WTC11 (cell line): ENCODE results near the gene B3GNT9. TPM values are rescaled to one million over a fixed set of nuclear protein-coding genes. Genes with fewer than 3 reads are reported as not detected.

Experiments
- ATAC-seq: fragments of 200-7000 bp; cut with Tn5 transposase; 2 replicates; pipeline ENCODE4 v1.10.0; 2021; ENCODE audit warnings: mild to moderate bottlenecking, moderate library complexity
- CTCF ChIA-PET: fragments of 300-600 bp; sonication (Branson Sonifier 250); formaldehyde crosslinking; loops from one replicate; lab custom pipeline; 2021; ENCODE audit warnings: antibody characterized with exemption; lab: Charles Lee
- POLR2A ChIA-PET: fragments of 350-600 bp; sonication (Branson Sonifier 250); formaldehyde crosslinking; loops from one replicate; lab custom pipeline; 2021; ENCODE audit warnings: antibody characterized with exemption; lab: Charles Lee
- DNase-seq: peaks from one replicate; pipeline ENCODE4 v3.0.0; 2021; ENCODE audit warnings: low spot score
- H3K27ac Mint-ChIP-seq: 2 replicates; pipeline ENCODE4 v1.8.0; 2021; ENCODE audit warnings: mixed read lengths
- H3K27me3 Mint-ChIP-seq: 2 replicates; pipeline ENCODE4 v1.8.0; 2021; ENCODE audit warnings: low read depth, mild to moderate bottlenecking, moderate library complexity, mixed read lengths
- H3K36me3 Mint-ChIP-seq: 2 replicates; pipeline ENCODE4 v1.8.0; 2021; ENCODE audit warnings: mixed read lengths
- H3K4me1 Mint-ChIP-seq: 2 replicates; pipeline ENCODE4 v1.8.0; 2022; ENCODE audit warnings: mixed read lengths
- H3K4me3 Mint-ChIP-seq: 2 replicates; pipeline ENCODE4 v1.8.0; 2021; ENCODE audit warnings: mild to moderate bottlenecking, moderate library complexity, mixed read lengths
- H3K9me3 Mint-ChIP-seq: 2 replicates; pipeline ENCODE4 v1.8.0; 2021; ENCODE audit warnings: mixed read lengths
- ATF1 ChIP-seq: sonication (generic); formaldehyde crosslinking; IDR thresholded peaks from 2 replicates; pipeline ENCODE4 v1.8.1; 2023; ENCODE audit warnings: mild to moderate bottlenecking, moderate library complexity, missing genetic modification reagents
- ATF2 ChIP-seq: sonication (generic); formaldehyde crosslinking; IDR thresholded peaks from 2 replicates; pipeline ENCODE4 v1.8.1; 2022; ENCODE audit warnings: low read depth, missing genetic modification reagents, borderline replicate concordance
- ATF3 ChIP-seq: sonication (generic); formaldehyde crosslinking; conservative IDR thresholded peaks from 2 replicates; pipeline ENCODE4 v1.8.1; 2022; ENCODE audit warnings: mild to moderate bottlenecking, missing genetic modification reagents
- CBFB ChIP-seq: sonication (generic); formaldehyde crosslinking; IDR thresholded peaks from 2 replicates; pipeline ENCODE4 v1.8.1; 2022; ENCODE audit warnings: mild to moderate bottlenecking, low read depth, missing genetic modification reagents
- ELF4 ChIP-seq: sonication (generic); formaldehyde crosslinking; IDR thresholded peaks from 2 replicates; pipeline ENCODE4 v1.8.1; 2022; ENCODE audit warnings: low read depth, mild to moderate bottlenecking, moderate library complexity, missing genetic modification reagents
- EMX1 ChIP-seq: fragments of 250-450 bp; sonication (Bioruptor Pico); IDR thresholded peaks from 2 replicates; pipeline ENCODE4 v1.8.0; 2021; ENCODE audit warnings: mild to moderate bottlenecking
- HMGA2 ChIP-seq: fragments of 250-450 bp; sonication (Bioruptor Pico); IDR thresholded peaks from 2 replicates; pipeline ENCODE4 v1.4.0; 2021; ENCODE audit warnings: mild to moderate bottlenecking, moderate library complexity
- MXD4 ChIP-seq: fragments of 250-450 bp; sonication (Bioruptor Pico); IDR thresholded peaks from 2 replicates; pipeline ENCODE4 v1.8.0; 2021; ENCODE audit warnings: mild to moderate bottlenecking, moderate library complexity, borderline replicate concordance
- RORB ChIP-seq: fragments of 250-450 bp; sonication (Bioruptor Pico); IDR thresholded peaks from 2 replicates; pipeline ENCODE4 v1.9.0; 2021; ENCODE audit warnings: mild to moderate bottlenecking
- SMAD4 ChIP-seq: sonication (generic); formaldehyde crosslinking; IDR thresholded peaks from 2 replicates; pipeline ENCODE4 v1.8.0; 2022; ENCODE audit warnings: mild to moderate bottlenecking, missing genetic modification reagents
- ZBTB43 ChIP-seq: sonication (generic); formaldehyde crosslinking; IDR thresholded peaks from 2 replicates; pipeline ENCODE4 v1.8.1; 2023; ENCODE audit warnings: mild to moderate bottlenecking, missing genetic modification reagents
- ZMAT4 ChIP-seq: fragments of 250-450 bp; sonication (Bioruptor Pico); IDR thresholded peaks from 2 replicates; pipeline ENCODE4 v1.9.0; 2021; ENCODE audit warnings: mild to moderate bottlenecking
- ZNF219 ChIP-seq: sonication (generic); formaldehyde crosslinking; IDR thresholded peaks from 2 replicates; pipeline ENCODE4 v1.8.0; 2023; ENCODE audit warnings: missing genetic modification reagents, mild to moderate bottlenecking, borderline replicate concordance
- ZNF281 ChIP-seq: sonication (generic); formaldehyde crosslinking; IDR thresholded peaks from 2 replicates; pipeline ENCODE4 v1.8.0; 2023; ENCODE audit warnings: mild to moderate bottlenecking, missing genetic modification reagents
- ZNF671 ChIP-seq: fragments of 250-450 bp; sonication (Bioruptor Pico); IDR thresholded peaks from 2 replicates; pipeline ENCODE4 v1.8.0; 2021; ENCODE audit warnings: mild to moderate bottlenecking
- total RNA-seq: library from RNA; stranded (reverse); gene quantifications from 3 replicates; pipeline ENCODE4 v1.2.3, GENCODE V29; 2021
- TF ChIP-seq, protein P1 (sequence below): sonication (generic); formaldehyde crosslinking; IDR thresholded peaks from 2 replicates; pipeline ENCODE4 v1.8.0; 2023; ENCODE audit warnings: missing genetic modification reagents, mild to moderate bottlenecking, borderline replicate concordance
- TF ChIP-seq, protein P2 (sequence below): fragments of 200-600 bp; IDR thresholded peaks from 2 replicates; pipeline ENCODE4 v1.8.0; 2022; ENCODE audit warnings: antibody characterized with exemption

Gene B3GNT9
- total RNA-seq, 1 experiment from 2014 or later, result 6.4 TPM

- no peak overlapping the region for H3K27ac Mint-ChIP-seq
- no peaks in the 10 kb centered on the region for H3K9me3 Mint-ChIP-seq
- POLR2A ChIA-PET, result interaction anchor here (1.2 kb wide), 1 partner anchor 36 kb away, joined by 5 read pairs; the partner anchor contains the start of gene TMEM208
- H3K4me1 Mint-ChIP-seq, result peaks cover 32% of the 10 kb centered on the region
- peaks cover 13% of the 10 kb centered on the region for H3K27me3 Mint-ChIP-seq
- CTCF ChIA-PET, result interaction anchor here (0.7 to 1.9 kb wide), 10 partner anchors 9 to 241 kb away, joined by 3 to 8 read pairs (median 4); partner anchors contain the start of genes CES3 and NOL3
- ATAC-seq (no peak), DNase-seq (no peak)
- no peak overlapping the region for H3K4me3 Mint-ChIP-seq
- TF ChIP-seq ATF2 (no peak), ZNF219 (CRISPR knock-in tag) (no peak), EMX1 (no peak), CBFB (CRISPR knock-in tag) (no peak), HMGA2 (CRISPR knock-in tag) (no peak), ZNF671 (CRISPR knock-in tag) (no peak), MXD4 (CRISPR knock-in tag) (no peak), ELF4 (CRISPR knock-in tag) (no peak), ATF1 (no peak)
- TF ChIP-seq, protein P1, sequence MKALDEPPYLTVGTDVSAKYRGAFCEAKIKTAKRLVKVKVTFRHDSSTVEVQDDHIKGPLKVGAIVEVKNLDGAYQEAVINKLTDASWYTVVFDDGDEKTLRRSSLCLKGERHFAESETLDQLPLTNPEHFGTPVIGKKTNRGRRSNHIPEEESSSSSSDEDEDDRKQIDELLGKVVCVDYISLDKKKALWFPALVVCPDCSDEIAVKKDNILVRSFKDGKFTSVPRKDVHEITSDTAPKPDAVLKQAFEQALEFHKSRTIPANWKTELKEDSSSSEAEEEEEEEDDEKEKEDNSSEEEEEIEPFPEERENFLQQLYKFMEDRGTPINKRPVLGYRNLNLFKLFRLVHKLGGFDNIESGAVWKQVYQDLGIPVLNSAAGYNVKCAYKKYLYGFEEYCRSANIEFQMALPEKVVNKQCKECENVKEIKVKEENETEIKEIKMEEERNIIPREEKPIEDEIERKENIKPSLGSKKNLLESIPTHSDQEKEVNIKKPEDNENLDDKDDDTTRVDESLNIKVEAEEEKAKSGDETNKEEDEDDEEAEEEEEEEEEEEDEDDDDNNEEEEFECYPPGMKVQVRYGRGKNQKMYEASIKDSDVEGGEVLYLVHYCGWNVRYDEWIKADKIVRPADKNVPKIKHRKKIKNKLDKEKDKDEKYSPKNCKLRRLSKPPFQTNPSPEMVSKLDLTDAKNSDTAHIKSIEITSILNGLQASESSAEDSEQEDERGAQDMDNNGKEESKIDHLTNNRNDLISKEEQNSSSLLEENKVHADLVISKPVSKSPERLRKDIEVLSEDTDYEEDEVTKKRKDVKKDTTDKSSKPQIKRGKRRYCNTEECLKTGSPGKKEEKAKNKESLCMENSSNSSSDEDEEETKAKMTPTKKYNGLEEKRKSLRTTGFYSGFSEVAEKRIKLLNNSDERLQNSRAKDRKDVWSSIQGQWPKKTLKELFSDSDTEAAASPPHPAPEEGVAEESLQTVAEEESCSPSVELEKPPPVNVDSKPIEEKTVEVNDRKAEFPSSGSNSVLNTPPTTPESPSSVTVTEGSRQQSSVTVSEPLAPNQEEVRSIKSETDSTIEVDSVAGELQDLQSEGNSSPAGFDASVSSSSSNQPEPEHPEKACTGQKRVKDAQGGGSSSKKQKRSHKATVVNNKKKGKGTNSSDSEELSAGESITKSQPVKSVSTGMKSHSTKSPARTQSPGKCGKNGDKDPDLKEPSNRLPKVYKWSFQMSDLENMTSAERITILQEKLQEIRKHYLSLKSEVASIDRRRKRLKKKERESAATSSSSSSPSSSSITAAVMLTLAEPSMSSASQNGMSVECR (CRISPR knock-in tag), result no peak
- H3K36me3 Mint-ChIP-seq, result peaks cover 21% of the 10 kb centered on the region
Measured at GRCh38 chr16:67190448-67191399, 39.9 kb upstream of the B3GNT9 start.

DNA sequence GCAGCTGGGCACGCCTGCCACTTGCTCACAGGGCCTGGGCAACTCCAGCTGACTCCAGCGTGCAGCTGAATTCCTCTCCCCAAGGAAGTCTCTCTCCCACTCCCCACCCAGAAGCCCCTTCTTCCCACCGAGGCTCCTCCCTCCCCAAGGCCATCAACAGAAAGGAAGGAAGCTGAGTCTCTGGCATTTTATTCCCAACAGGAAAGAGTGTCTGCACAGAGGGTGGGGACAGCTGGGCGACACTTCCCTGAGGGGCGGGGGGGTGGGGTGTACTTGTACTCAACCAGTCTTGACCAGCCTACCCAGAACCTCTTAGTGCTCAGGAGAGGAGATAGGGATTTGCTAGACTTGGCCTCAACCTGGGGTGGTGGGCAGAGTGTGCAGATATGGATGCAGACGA, 39.2 kb upstream of the B3GNT9 start, which contains the start of gene EXOC3L1:
EXOC3L1 (minus strand) TSS at position 96 of the 400 bp plus-strand sequence. CDS start 460 bp downstream, outside the sequence.
- POLR2A ChIA-PET, result interaction anchor here (1.2 kb wide), 1 partner anchor 37 kb away, joined by 5 read pairs; the partner anchor contains the start of gene TMEM208
- CTCF ChIA-PET, result interaction anchor here (0.7 to 1.9 kb wide), 11 partner anchors 9 to 242 kb away, joined by 3 to 9 read pairs (median 4); partner anchors contain the start of genes CES3, ELMO3 and NOL3
- Mint-ChIP-seq H3K27me3 (peaks cover 20% of the 10 kb centered on the region), H3K4me1 (peaks cover 39% of the 10 kb centered on the region), H3K36me3 (peaks cover 14% of the 10 kb centered on the region; the same call in 1 of the 2 replicates), H3K27ac (no peak within 1 kb of the TSS), H3K4me3 (peak within 1 kb of the TSS; percentile 41), H3K9me3 (no peaks in the 10 kb centered on the region)
- peak; percentile 29 for DNase-seq
- no peak; the same call in 1 of the 2 replicates for ATAC-seq
- no peak for TF ChIP-seq ZMAT4 (CRISPR knock-in tag)
- TF ChIP-seq ZBTB43 (CRISPR knock-in tag), result no peak
- TF ChIP-seq SMAD4, result no peak
- no peak for TF ChIP-seq ATF3 (CRISPR knock-in tag)
- TF ChIP-seq, protein P2, sequence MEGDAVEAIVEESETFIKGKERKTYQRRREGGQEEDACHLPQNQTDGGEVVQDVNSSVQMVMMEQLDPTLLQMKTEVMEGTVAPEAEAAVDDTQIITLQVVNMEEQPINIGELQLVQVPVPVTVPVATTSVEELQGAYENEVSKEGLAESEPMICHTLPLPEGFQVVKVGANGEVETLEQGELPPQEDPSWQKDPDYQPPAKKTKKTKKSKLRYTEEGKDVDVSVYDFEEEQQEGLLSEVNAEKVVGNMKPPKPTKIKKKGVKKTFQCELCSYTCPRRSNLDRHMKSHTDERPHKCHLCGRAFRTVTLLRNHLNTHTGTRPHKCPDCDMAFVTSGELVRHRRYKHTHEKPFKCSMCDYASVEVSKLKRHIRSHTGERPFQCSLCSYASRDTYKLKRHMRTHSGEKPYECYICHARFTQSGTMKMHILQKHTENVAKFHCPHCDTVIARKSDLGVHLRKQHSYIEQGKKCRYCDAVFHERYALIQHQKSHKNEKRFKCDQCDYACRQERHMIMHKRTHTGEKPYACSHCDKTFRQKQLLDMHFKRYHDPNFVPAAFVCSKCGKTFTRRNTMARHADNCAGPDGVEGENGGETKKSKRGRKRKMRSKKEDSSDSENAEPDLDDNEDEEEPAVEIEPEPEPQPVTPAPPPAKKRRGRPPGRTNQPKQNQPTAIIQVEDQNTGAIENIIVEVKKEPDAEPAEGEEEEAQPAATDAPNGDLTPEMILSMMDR, result no peak
- TF ChIP-seq RORB (CRISPR knock-in tag), result no peak
- TF ChIP-seq ZNF281, result no peak
